HG03196 (cell line): ENCODE measurements around the gene UFD1.

Experiments
- ATAC-seq: cut with Tn5 transposase; IDR thresholded peaks from one replicate; pipeline ENCODE4 v1.9.1; 2021; ENCODE audit not compliant: unreplicated experiment

Gene UFD1, protein sequence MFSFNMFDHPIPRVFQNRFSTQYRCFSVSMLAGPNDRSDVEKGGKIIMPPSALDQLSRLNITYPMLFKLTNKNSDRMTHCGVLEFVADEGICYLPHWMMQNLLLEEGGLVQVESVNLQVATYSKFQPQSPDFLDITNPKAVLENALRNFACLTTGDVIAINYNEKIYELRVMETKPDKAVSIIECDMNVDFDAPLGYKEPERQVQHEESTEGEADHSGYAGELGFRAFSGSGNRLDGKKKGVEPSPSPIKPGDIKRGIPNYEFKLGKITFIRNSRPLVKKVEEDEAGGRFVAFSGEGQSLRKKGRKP

DNA sequence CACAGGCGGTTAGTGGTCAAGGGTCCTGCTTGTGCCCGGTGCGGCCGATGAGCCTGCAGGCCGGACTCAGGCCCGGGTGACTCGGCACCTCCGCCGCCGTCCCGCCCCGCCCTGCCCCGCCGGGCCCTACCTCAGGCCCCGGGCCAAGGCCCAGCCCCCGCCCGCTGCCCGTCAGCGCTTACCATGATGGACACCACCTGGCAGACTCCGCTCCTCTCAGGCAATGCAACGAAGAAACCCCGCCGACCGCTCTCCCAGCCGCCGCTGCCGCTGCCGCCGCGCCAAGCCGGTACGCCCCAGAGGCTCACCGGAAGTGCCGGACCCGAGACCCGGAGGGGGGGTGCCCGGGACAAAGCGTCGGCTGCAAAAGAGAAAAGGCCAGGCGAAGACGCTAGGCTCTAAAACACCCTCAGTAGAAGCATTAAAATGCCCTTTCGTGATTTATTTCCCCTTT, at the start of gene UFD1:
Gene UFD1 (minus strand): TSS at position 293 of the 454 bp plus-strand sequence. CDS start 108 bp downstream, at position 185.
- peak; percentile 43 for ATAC-seq

DNA sequence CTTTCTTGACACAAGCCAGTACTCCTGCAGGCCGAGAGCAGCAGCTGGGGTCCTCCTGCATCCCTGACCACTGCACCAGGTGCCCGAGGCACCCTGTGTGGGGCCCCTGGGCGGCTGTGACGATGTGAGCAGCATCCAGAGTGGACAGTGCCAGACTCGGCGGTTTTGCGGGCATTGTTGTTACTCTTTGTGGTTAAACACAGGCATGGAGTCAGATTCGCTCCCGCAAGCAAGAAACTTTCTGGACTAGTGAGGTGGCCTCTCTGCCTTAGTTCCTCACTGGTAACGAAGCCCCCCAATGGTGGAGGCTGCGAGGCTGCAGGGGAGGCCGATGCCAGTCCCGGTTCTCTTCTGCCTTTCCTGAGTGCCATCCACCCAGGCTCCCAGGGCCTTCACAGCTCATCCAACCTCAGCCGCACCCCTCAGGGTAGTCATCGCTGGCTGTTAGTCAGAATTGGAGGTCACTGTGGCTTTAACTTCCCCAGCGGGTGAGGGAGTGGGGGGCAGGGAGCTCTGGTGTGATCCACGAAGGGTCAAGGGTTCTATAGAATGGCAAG, 48.9 kb upstream of the UFD1 start:
- ATAC-seq = no peak

DNA sequence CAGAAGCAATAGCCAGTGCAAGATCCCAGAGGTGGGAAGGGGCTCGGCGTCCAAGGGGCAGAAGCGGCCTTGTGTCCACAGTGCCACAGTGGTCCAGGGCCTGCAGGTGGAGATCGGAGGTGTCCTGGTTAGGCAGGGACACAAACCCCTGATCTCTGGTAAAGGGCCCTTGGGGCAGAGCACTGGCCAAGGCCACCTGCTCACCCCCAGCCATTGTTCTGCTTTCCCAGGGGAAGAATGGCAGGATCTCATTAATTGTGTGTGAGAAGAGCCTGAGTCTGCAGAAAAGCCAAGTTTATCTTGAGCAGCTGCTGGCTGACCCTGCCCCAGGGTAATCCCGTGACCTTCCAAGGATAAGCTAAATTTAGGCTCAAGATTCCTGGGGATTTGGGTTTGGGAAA, 48.3 kb upstream of the UFD1 start:
- no peak for ATAC-seq

DNA sequence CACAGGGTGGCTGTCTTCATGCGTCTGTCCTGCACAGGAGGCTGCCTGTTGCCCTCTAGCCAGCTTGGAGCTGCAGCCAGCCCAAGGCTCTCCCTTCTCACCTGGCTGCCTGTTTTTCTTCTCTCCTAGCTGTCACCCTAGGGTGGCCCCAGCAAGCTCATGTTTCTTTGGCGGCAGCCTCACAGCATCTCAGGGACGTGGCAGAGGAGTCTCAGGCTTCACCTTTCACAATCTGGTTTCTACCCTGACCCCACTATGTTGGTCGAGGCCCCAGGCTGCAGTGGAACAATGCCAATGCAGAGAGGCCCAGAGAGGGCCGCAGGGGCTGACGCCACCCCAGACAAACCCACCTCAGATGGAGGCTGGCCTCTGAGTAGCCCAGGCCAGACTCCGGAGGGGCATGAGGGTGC, 47.7 kb upstream of the UFD1 start:
- ATAC-seq = no peak

DNA sequence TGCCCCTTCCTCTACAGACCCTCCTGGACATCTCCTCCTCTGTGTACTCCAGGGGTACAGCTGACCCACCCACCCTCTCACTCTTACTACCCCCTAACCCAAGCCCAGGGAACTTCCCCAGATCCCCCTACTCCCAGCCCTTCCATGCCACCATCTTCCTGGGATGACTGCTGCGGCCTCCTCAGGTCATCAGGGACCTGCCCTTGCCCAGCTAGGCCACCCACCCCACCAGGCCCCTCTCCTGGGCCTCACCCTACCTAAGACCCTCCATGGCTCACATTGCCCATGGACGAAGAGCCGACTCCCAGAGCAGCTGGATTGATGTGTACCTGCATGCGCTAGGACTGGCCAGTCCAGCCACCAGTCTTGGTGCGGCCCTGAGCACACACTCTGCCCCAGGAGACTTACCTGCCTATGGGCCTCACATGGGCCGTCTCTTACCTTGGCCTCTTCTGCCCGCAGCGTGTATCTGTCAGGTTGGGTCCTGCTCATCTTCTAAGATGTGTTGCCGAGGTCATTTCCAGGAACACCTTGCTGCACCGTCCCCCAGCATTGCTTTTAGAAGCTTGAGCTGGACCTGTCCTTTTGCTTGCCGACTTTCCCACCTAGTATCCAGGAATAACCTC, 47.2 kb upstream of the UFD1 start:
- no peak for ATAC-seq

DNA sequence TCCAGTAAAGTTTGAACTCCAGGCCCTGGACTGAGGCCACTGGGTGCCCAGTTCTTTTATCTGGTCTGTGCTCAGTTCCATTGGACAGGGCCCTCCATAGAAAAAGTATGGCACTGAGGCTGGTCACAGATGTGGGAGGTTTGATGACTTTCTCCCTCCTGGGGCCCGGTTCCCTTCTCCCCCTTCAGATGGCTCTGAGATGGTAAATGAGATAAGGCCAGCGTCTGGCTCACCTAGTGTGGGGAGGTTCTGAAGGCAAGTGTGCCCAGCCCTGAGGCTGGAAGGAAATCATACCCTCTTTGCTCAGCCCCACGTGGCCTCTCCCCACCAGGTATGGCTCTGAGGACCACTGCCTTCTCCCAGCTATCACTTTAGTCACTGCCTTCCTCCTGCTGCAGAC, 46.7 kb upstream of the UFD1 start:
- ATAC-seq = no peak

DNA sequence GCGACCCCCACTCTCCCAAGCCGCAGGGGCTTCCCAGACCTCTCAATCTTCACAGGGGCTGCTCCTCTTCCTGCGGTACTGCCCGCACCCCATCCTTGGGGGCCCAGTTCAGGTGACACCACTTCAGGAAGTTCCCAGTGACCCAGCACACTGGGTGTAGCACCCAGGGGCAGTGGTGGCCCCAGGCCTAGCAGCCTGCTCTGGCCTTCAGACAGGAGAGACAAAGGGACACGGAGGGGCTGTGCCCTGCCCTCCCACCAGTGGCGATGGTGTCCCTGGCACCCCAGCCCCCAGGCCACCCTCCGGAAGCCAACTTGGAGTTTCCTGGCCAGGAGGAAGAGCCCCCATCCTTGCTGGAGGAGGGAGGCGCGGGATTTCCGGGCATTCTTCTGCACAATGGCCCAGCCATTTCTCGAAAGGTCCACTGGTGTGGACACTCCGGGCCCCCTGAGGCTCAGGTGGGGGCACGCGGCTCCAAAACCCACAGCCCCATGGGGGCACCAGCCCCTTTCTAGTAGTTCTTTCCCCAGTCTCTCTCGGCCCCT, 46.2 kb upstream of the UFD1 start:
- ATAC-seq = no peak

DNA sequence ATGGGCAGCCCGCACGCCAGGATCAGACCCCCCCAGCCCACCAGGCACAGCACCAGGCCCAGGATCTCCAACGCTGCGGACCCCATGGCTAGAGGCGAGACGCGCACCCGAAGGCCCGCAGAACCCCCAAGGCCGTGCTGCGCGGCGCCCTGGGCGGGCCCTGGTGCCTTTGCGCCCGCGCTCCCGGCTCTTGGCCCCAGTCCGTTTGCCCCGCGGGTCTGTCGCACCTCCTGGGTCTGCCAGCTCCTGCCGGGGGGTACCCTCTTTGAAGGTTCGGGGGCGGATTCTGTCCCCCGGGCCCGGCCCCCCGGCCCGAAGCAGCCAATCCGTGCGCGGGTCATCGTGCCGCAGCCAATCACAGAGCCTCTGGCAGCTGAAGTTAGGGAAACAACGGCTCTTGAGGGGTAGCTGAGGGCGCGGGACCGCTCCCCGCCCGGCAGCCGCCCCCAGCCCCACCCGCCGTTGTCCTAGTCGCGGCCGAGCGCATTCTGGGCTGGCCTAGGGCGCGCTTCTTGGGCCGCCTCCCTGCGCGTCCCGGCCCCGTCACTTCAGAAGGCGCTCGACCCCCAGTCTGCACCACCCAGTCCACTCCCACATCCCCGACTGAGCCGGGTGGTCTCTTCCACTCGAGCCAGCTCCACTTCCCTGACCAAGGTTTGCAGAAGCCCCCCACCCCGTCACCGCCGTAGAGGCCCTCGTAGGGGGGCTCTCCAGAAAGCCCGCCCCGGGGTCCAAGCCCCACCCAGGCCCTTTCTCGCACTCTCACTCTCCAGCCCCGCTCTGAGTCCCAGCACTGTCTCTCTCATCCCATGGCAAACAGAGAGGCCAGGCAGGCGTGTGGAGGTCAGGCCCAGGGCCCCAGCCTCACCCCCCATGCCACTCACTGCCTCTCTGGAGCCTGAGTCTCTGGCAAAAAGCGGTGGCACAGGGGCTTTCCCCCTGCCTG, 45.5 kb upstream of the UFD1 start, which contains the start of gene CLDN5:
Gene CLDN5 (minus strand): TSS at position 241 of the 946 bp plus-strand sequence. CDS start 155 bp downstream, at position 86.
- ATAC-seq = no peak

DNA sequence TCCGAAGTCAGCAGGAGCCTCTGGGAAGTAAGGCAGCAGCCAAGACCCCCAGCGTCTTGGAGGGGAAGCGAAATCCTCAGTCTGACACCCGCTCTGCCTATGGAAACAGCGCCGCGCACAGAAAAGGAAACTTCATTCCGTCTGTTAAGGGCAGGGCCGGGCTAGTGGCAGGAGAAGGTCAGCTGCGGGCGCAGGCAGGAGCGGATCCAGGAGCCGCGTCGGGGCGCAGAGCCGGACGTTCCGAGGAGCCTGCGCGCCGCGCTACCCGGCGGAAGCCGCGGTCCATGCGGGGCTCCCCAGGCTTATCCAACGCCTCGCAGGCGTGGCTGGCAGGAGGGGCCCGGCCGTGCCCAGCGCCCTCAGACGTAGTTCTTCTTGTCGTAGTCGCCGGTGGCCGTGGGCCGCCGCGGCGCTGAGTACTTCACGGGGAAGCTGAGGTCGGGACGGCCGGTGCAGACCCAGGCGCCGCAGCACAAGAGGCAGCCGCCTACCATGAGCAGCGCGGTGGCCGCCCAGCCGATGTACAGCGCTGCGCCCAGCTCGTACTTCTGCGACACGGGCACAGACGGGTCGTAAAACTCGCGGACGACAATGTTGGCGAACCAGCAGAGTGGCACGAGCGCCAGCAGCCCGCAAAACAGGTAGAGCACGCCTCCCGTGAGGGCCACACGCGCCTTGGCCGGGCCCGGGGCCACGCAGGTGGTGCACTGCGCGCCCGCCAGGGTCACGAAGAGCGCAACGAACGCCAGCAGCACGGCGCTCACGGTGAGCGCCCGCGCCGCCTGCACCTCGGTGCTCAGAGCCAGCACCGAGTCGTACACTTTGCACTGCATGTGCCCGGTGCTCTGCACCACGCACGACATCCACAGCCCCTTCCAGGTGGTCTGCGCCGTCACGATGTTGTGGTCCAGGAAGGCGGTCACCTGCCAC, 44.5 kb upstream of the UFD1 start:
- ATAC-seq = no peak

DNA sequence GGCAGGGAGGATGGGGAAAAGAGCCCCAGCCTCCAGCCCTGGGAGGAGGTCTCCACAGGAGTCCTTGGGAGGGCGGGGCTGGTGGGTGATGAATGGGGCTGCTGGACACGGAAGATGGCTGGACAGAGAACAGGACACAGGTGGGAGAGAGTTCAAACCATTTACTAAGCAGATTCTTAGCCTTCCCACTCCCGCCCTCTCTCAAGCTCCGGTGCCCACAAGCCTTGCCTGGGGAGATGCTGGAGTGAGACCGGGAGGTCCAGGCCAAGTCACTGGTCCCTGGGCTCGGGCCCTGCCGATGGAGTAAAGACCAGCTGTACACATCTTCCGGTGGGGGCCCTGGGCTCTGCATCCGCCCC, 43.9 kb upstream of the UFD1 start:
- no peak for ATAC-seq

DNA sequence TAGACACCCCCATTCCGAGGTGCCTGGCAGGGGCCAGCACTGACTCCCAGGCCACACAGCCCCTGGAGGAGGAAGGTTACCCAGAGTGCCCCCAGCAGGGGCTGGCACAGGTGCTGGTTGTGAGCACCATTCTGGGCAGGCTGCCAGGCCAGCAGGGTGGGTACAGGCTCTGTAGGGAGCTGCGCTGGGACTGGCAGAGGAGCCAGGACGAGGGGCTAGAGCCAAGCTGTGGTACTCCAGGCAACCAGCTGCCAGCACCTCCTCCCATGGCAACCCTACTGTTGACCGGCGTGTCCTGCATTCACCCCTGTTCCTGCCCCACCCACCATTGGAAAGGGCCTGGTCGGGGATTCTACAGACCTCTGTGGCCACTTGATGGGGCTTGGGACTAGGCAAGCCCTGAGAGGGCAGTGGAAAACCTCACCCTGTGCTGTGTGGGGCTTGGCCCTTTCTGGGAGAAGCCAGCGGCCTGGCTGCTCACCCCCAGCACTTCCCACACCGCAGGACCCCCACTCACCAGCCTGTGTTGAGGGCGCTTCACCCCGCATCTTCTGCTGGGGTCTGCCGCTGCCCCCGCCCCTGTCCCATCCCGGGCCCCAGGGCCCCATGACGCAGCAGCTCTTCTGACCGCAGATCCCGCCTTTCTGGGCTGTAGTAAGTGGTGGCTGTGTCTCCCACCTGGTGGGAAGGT, 43.3 kb upstream of the UFD1 start:
- ATAC-seq = no peak

DNA sequence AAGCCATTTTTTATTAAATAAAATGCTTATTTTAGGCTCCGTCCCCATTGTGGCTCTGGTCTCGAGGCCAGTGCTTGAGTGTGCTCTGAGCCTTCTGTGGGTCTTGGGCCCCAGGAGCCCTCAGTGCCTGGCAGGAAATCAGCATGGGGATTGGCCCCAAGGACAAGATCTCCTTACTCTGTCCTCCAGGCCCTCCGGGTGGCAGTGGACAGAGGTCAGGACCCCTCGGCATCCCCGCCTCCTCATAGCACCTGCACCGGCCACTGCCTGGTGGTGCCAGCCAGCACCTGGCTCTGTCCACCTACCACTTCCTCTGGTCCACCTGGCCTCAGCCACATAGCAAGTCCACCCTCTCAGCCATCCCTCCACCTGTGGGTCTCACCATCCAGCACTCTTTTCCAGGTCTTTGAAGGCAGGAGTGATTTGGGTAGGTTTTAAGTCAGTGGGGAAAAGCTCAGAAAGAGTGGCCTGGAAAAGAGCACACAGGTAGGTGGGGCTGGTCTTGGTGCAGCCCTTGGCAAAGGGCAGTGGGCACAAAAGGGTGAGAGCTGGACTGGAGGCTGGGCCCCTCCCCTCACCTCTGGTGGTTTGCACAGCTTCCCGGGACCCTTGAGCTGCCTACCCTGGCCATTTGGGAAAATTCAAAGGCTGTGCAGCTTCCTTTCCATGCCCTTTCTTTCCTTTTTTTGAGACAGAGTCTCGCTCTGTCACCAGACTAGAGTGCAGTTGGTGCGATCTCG, 41.7 kb upstream of the UFD1 start:
- ATAC-seq = no peak

DNA sequence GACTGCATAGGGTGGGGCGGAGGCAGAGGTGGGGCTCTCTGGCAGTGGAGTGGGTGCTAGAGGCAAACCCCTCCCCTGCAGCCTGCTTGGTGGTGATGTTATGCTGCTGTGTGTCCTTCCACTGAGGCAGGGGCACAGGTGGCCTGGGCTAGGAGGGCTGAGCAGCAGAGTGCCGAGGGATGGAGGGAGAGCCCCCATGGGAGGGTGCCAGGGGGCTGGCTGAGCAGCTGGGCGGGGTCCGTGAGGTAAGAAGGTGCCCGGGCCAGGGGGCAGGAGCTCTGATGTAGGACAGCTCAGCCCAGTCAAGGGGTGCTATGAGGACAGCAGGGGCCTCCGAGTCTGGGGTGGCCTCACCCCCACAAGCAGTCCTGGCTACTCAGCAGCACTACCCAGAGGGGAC, 41.0 kb upstream of the UFD1 start:
- no peak for ATAC-seq

DNA sequence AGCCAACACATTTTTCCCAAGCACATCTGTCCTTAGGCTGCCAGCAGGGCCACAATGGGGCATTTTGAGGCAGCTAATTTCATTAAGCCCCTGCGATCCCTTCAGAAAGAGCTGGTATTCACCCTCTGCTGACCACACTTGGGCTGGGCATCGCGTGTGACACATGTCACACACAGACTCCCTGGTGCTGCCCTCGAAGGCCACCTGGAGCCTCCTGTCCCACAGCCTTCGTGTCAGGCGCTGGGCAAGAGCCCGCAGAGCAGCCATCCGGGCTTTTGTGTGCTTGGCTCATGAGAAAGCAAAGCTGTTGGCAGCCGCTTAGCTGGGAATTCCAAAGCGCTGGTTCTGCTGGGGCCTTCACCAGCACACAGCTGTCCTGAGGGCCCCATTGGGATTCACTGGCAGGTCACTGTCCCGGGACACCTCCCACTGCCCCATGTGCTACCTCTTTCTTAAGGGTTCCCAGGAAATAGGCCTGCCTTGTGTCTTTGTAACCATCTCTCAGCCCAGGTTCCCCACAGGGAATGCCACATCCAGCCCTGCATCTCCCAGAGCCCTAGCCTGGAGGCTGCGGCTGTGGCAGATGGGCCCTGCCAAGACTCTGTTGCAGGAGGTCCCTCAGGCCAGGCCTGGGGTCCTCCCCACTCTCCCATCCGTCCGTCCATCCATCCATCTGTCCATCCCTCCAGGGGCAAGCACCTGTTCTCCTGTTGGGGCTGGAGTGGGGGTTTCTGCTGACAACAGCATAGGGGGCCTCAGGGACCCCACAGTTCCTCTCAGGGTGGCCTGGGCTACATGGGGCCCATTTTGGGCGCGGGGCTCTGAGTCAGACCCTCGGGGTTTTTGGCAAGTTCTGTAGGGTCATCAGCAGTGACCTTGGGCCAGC, 40.3 kb upstream of the UFD1 start:
- ATAC-seq = no peak

DNA sequence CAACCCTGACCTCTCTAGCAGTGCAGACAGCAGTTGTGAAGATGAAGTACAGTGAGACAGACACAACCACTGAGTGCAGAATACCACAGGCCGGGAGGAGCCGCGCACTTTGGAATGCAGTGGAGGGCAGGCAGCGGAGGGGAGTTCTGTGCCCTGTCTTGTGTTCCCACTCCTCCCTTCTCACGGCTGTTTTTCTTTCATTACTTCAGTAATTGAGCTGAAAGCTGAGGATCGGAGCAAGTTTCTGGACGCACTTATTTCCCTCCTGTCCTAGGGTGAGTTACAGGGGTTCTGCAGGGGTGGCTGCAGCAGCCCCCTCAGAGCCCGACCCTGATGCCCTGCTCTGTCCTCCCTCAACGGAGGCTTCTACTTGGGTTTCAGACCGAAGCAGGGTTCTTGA, 39.6 kb upstream of the UFD1 start:
- no peak for ATAC-seq

DNA sequence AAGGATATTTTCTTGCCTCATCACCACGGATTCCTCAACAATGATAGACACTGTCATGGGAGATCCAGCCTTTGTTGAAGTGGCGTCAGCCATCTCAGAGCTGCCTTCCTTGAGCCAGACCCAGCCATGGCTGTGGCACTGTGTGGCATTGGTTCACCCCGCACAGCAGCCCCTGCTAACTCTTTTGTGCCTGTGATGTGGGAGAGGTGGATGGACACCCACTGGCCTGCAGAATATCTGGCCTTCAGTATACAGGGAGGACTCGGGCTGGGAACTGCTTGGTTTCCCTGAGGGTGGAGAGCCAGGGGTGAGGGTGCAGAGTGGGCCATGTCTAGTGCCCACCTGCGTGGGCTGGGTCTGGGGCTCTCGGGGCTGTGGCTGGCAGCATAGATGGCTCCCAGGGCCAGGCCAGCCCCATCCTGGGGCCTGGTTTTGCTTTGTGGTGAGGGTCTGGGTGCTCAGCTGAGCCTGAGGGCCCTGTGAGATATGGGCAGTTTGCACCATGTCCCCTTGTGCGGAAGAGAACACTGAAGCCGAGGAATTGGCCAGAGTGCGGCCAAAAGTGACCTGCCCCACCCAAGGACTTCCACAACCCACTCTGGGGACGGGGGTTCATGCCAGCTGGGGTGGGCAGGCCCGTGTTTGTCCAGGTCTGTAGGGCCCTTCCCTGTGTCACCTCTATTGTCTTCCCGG, 39.1 kb upstream of the UFD1 start:
- ATAC-seq = no peak

DNA sequence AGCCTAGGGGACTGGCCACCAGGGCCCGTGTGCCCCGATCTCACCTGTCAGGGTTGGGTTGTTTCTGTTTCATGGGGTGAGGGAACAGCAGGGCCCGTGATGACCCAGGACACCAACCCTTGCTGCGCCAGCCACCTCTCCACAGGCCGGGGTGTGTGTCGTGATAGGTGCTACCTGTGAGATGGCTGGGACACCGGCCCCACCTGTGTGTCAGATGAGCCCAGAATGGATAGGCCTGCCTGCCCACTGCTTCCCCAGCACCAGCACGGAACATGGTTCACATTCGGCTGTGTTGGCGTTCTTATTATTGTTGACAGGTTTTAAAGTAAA, 38.1 kb upstream of the UFD1 start:
- ATAC-seq = no peak
